ENCODE data around the gene DDX6. TPM values are rescaled to one million over a fixed set of nuclear protein-coding genes. Genes with fewer than 3 reads are reported as not detected.
"Not testable (repeated sequence)": the region's sequence is repeated elsewhere in the genome, so short reads cannot be mapped to it uniquely, and the experiment has no call there.

The DDX6 gene
- total RNA-seq, 5 donors from 2014 or later (not counting 1 experiment from before 2014, with no cell fraction given), result 220 to 312 (median 244) TPM

- H3K36me3 Mint-ChIP-seq; H3K9me3 ChIP-seq; H3K4me1 ChIP-seq (ENCODE audit: control insufficient read depth in 1 of 2, extremely low read depth in 1 of 2, insufficient read depth in 2 of 2, low read length in 2 of 2); H3K9me3 Mint-ChIP-seq; H3K36me3 ChIP-seq (ENCODE audit: control insufficient read depth in 2 of 2, extremely low read depth in 1 of 2, insufficient read depth in 1 of 2, low read length in 1 of 2); H3K27me3 ChIP-seq (replicated peaks in 1 of 2; ENCODE audit: control insufficient read depth in 2 of 2, extremely low read depth in 1 of 2, insufficient read depth in 2 of 2, low read length in 1 of 2); H3K4me1 Mint-ChIP-seq; POLR2A ChIA-PET; H3K27ac ChIP-seq (ENCODE audit: low read length); CTCF ChIA-PET; H3K4me3 Mint-ChIP-seq; DNase-seq; ATAC-seq (replicated peaks in 1 of 4); H3K27me3 Mint-ChIP-seq; H3K27ac Mint-ChIP-seq; H3K4me3 ChIP-seq (ENCODE audit: control insufficient read depth in 1 of 2, extremely low read depth in 1 of 2, low read length in 1 of 2): not testable (repeated sequence)
- 75% methylated on average over 1 of the region's 8 CpGs for WGBS (ENCODE audit: insufficient coverage)
These were observed 63.8 kb downstream of the DDX6 start for GRCh38 chr11:118727001-118727720.

- POLR2A ChIA-PET, result not testable (repeated sequence)
These were observed 69.4 kb downstream of the DDX6 start for GRCh38 chr11:118721478-118722015.

GRCh38 chr11:118720740-118721139 lies 70.2 kb downstream of the DDX6 start:
- H3K27me3 Mint-ChIP-seq; H3K9me3 ChIP-seq; H3K27ac Mint-ChIP-seq; H3K27me3 ChIP-seq (replicated peaks in 1 of 2; ENCODE audit: control insufficient read depth in 2 of 2, extremely low read depth in 1 of 2, insufficient read depth in 2 of 2, low read length in 1 of 2); ATAC-seq (replicated peaks in 1 of 4); H3K36me3 Mint-ChIP-seq; H3K4me3 ChIP-seq (ENCODE audit: control insufficient read depth in 1 of 2, extremely low read depth in 1 of 2, low read length in 1 of 2); DNase-seq; H3K4me3 Mint-ChIP-seq; H3K4me1 ChIP-seq (ENCODE audit: control insufficient read depth in 1 of 2, extremely low read depth in 1 of 2, insufficient read depth in 2 of 2, low read length in 2 of 2); CTCF ChIA-PET; H3K9me3 Mint-ChIP-seq; H3K27ac ChIP-seq (ENCODE audit: low read length); H3K36me3 ChIP-seq (ENCODE audit: control insufficient read depth in 2 of 2, extremely low read depth in 1 of 2, insufficient read depth in 1 of 2, low read length in 1 of 2); H3K4me1 Mint-ChIP-seq: not testable (repeated sequence)
- no CpG with 5 or more reads among the region's 9 CpGs for WGBS (ENCODE audit: insufficient coverage)
- POLR2A ChIA-PET, result interaction anchor here in 1 of 2 donors (0.7 kb wide), 1 partner anchor 49 kb away, joined by 3 read pairs; no protein-coding TSS in a partner anchor

More at GRCh38 chr11:118721478-118722015, 69.4 kb downstream of the DDX6 start:
- H3K4me3 ChIP-seq (ENCODE audit: control insufficient read depth in 1 of 2, extremely low read depth in 1 of 2, low read length in 1 of 2); H3K4me3 Mint-ChIP-seq; H3K27ac Mint-ChIP-seq; H3K27ac ChIP-seq (ENCODE audit: low read length); ATAC-seq (replicated peaks in 1 of 4); H3K36me3 Mint-ChIP-seq; H3K9me3 Mint-ChIP-seq; H3K4me1 ChIP-seq (ENCODE audit: control insufficient read depth in 1 of 2, extremely low read depth in 1 of 2, insufficient read depth in 2 of 2, low read length in 2 of 2); DNase-seq; H3K27me3 Mint-ChIP-seq; H3K4me1 Mint-ChIP-seq; CTCF ChIA-PET; H3K9me3 ChIP-seq; H3K27me3 ChIP-seq (replicated peaks in 1 of 2; ENCODE audit: control insufficient read depth in 2 of 2, extremely low read depth in 1 of 2, insufficient read depth in 2 of 2, low read length in 1 of 2); H3K36me3 ChIP-seq (ENCODE audit: control insufficient read depth in 2 of 2, extremely low read depth in 1 of 2, insufficient read depth in 1 of 2, low read length in 1 of 2): not testable (repeated sequence)
- WGBS (ENCODE audit: insufficient coverage), result no CpG with 5 or more reads among the region's 10 CpGs

- CTCF ChIA-PET; ATAC-seq (replicated peaks in 1 of 4); H3K4me1 ChIP-seq (ENCODE audit: control insufficient read depth in 1 of 2, extremely low read depth in 1 of 2, insufficient read depth in 2 of 2, low read length in 2 of 2); H3K27ac Mint-ChIP-seq; H3K36me3 Mint-ChIP-seq; H3K27ac ChIP-seq (ENCODE audit: low read length); H3K4me1 Mint-ChIP-seq; H3K27me3 ChIP-seq (replicated peaks in 1 of 2; ENCODE audit: control insufficient read depth in 2 of 2, extremely low read depth in 1 of 2, insufficient read depth in 2 of 2, low read length in 1 of 2); H3K4me3 ChIP-seq (ENCODE audit: control insufficient read depth in 1 of 2, extremely low read depth in 1 of 2, low read length in 1 of 2); H3K4me3 Mint-ChIP-seq; H3K9me3 ChIP-seq; H3K36me3 ChIP-seq (ENCODE audit: control insufficient read depth in 2 of 2, extremely low read depth in 1 of 2, insufficient read depth in 1 of 2, low read length in 1 of 2); H3K27me3 Mint-ChIP-seq; H3K9me3 Mint-ChIP-seq; DNase-seq: not testable (repeated sequence)
- POLR2A ChIA-PET, result interaction anchor here in 1 of 2 donors (0.7 kb wide), 1 partner anchor 49 kb away, joined by 3 read pairs; no protein-coding TSS in a partner anchor
- 95% methylated on average over 7 of the region's 13 CpGs for WGBS (ENCODE audit: insufficient coverage)
These were observed 70.9 kb downstream of the DDX6 start for GRCh38 chr11:118720078-118720477.

GRCh38 chr11:118718562-118718961 lies 72.4 kb downstream of the DDX6 start:
- H3K27ac ChIP-seq (ENCODE audit: low read length); POLR2A ChIA-PET; H3K9me3 Mint-ChIP-seq; H3K27ac Mint-ChIP-seq; CTCF ChIA-PET; DNase-seq; H3K27me3 Mint-ChIP-seq; H3K4me1 ChIP-seq (ENCODE audit: control insufficient read depth in 1 of 2, extremely low read depth in 1 of 2, insufficient read depth in 2 of 2, low read length in 2 of 2); H3K36me3 Mint-ChIP-seq; H3K4me3 Mint-ChIP-seq; H3K4me1 Mint-ChIP-seq; H3K4me3 ChIP-seq (ENCODE audit: control insufficient read depth in 1 of 2, extremely low read depth in 1 of 2, low read length in 1 of 2); H3K27me3 ChIP-seq (replicated peaks in 1 of 2; ENCODE audit: control insufficient read depth in 2 of 2, extremely low read depth in 1 of 2, insufficient read depth in 2 of 2, low read length in 1 of 2); H3K36me3 ChIP-seq (ENCODE audit: control insufficient read depth in 2 of 2, extremely low read depth in 1 of 2, insufficient read depth in 1 of 2, low read length in 1 of 2); ATAC-seq (replicated peaks in 1 of 4); H3K9me3 ChIP-seq: not testable (repeated sequence)
- WGBS (ENCODE audit: insufficient coverage), result 92% methylated on average over 2 of the region's 7 CpGs

- H3K36me3 Mint-ChIP-seq; H3K27me3 ChIP-seq (replicated peaks in 1 of 2; ENCODE audit: control insufficient read depth in 2 of 2, extremely low read depth in 1 of 2, insufficient read depth in 2 of 2, low read length in 1 of 2); H3K4me1 ChIP-seq (ENCODE audit: control insufficient read depth in 1 of 2, extremely low read depth in 1 of 2, insufficient read depth in 2 of 2, low read length in 2 of 2); H3K9me3 Mint-ChIP-seq; H3K36me3 ChIP-seq (ENCODE audit: control insufficient read depth in 2 of 2, extremely low read depth in 1 of 2, insufficient read depth in 1 of 2, low read length in 1 of 2); DNase-seq; CTCF ChIA-PET; H3K4me3 Mint-ChIP-seq; H3K4me1 Mint-ChIP-seq; H3K27ac ChIP-seq (ENCODE audit: low read length); H3K4me3 ChIP-seq (ENCODE audit: control insufficient read depth in 1 of 2, extremely low read depth in 1 of 2, low read length in 1 of 2); H3K27ac Mint-ChIP-seq; H3K9me3 ChIP-seq; POLR2A ChIA-PET; ATAC-seq (replicated peaks in 1 of 4); H3K27me3 Mint-ChIP-seq: not testable (repeated sequence)
- WGBS (ENCODE audit: insufficient coverage), result 91% methylated on average over 3 of the region's 4 CpGs
These were observed 73.2 kb downstream of the DDX6 start for GRCh38 chr11:118717733-118718132.
